ENCODE data around the gene HIPK1. TPM values are rescaled to one million over a fixed set of nuclear protein-coding genes. Genes with fewer than 3 reads are reported as not detected.

HIPK1 gene
- total RNA-seq, 1 experiment from 2014 or later, result 48.2 TPM

DNA sequence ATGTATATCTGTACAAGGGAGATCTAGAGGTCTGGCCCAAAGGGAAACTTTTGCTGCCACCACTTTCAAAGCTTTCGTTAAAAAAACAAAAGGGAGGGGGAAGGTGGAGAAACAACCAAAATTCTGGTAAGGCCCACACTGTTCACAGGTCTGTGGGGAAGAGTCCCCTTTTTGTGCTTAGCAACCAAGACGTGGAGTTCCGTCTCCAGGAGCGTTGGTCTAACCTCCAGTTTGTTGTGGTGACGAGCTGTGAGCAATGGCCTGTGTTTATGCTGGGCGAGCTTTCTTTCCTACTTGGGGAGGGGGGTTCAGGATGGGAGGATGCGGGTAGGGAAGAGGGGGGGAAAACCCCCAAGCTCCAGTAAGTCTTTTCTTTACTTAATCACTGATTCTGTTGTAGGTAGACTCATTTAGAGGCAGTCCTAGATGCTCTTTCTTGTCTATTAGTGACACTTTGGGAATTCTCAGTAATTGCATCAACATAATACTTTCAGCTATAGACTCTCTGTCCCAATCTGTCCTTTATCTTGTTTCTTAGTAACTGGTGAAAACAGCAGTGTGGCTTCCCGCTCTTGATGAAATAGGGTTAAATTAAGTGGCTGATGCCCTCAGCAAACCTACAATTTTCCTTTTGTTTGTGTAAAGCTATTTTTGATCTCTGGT is 1.5 kb downstream of the HIPK1 start:
- Mint-ChIP-seq H3K27me3 (ENCODE audit: insufficient read depth, unreplicated experiment) (no peaks in the 10 kb centered on the region), H3K4me1 (ENCODE audit: low read depth, unreplicated experiment) (peaks cover 19% of the 10 kb centered on the region)

DNA sequence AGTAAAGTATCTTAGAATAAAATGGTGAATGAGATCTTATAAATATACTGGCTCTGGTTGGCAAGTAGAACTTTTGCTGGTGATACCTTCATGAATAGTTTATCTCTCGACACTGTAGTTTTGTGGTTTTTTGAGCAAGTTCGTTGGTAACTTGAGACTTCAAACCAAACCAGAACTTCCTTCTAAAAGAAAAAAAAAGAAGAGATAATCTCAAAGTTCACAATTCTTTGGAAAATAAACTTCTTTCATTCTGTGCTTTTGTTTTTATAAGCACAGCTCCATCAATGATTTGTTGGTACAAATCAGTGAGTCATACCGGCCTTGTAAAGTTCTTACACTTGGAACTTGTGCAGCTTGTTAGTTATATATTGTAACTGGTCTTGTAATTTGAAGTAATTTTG is 2.3 kb downstream of the HIPK1 start:
- Mint-ChIP-seq H3K27me3 (ENCODE audit: insufficient read depth, unreplicated experiment) (no peaks in the 10 kb centered on the region), H3K9me3 (ENCODE audit: unreplicated experiment) (no peaks in the 10 kb centered on the region), H3K27ac (ENCODE audit: unreplicated experiment) (no peak overlapping the region), H3K4me1 (ENCODE audit: low read depth, unreplicated experiment) (peaks cover 19% of the 10 kb centered on the region), H3K36me3 (ENCODE audit: insufficient read depth, unreplicated experiment) (no peaks in the 10 kb centered on the region), H3K4me3 (ENCODE audit: unreplicated experiment) (peak overlapping the region; percentile 87)
- H3K4me3 ChIP-seq (ENCODE audit: low read depth, low read length), result no peak overlapping the region; the same call in 1 of the 2 replicates
- no peak for DNase-seq
- TF ChIP-seq, protein P1, sequence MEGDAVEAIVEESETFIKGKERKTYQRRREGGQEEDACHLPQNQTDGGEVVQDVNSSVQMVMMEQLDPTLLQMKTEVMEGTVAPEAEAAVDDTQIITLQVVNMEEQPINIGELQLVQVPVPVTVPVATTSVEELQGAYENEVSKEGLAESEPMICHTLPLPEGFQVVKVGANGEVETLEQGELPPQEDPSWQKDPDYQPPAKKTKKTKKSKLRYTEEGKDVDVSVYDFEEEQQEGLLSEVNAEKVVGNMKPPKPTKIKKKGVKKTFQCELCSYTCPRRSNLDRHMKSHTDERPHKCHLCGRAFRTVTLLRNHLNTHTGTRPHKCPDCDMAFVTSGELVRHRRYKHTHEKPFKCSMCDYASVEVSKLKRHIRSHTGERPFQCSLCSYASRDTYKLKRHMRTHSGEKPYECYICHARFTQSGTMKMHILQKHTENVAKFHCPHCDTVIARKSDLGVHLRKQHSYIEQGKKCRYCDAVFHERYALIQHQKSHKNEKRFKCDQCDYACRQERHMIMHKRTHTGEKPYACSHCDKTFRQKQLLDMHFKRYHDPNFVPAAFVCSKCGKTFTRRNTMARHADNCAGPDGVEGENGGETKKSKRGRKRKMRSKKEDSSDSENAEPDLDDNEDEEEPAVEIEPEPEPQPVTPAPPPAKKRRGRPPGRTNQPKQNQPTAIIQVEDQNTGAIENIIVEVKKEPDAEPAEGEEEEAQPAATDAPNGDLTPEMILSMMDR (IDR thresholded peaks at IDR 0.05; ENCODE audit: insufficient read depth in 1 of 2, low read depth in 1 of 2, low read length in 1 of 2, severe bottlenecking in 1 of 2, unreplicated experiment in 1 of 2), result no peak
- no peaks in the 10 kb centered on the region for H3K9me3 ChIP-seq
- no peaks in the 10 kb centered on the region for H3K27me3 ChIP-seq (replicated peaks; ENCODE audit: control insufficient read depth, insufficient read depth, low read length)
- no TSS peak for BruUV-seq (replicated peaks)
- POLR2A ChIA-PET, result no interaction called here
- no peaks in the 10 kb centered on the region for H3K36me3 ChIP-seq (ENCODE audit: control insufficient read depth, insufficient read depth, low read length)
- intact Hi-C loops (cut with micrococcal nuclease; ENCODE audit: unreplicated experiment), result no loop called here
- CTCF ChIA-PET, result no interaction called here
- peaks cover 7% of the 10 kb centered on the region; the same call in 1 of the 2 replicates for H3K4me1 ChIP-seq

More for the DNA sequence above, 1.5 kb downstream of the HIPK1 start:
- intact Hi-C loops (cut with micrococcal nuclease; ENCODE audit: unreplicated experiment), result no loop called here
- BruUV-seq (replicated peaks), result no TSS peak
- POLR2A ChIA-PET, result interaction anchor here (0.6 kb wide), 1 partner anchor 25 kb away, joined by 10 read pairs; no protein-coding TSS in a partner anchor
- Mint-ChIP-seq H3K27ac (ENCODE audit: unreplicated experiment) (peak overlapping the region; percentile 90), H3K4me3 (ENCODE audit: unreplicated experiment) (peak overlapping the region; percentile 87), H3K36me3 (ENCODE audit: insufficient read depth, unreplicated experiment) (no peaks in the 10 kb centered on the region), H3K9me3 (ENCODE audit: unreplicated experiment) (no peaks in the 10 kb centered on the region)
- Histone ChIP-seq H3K36me3 (ENCODE audit: control insufficient read depth, insufficient read depth, low read length) (no peaks in the 10 kb centered on the region), H3K9me3 (no peaks in the 10 kb centered on the region), H3K4me1 (peaks cover 7% of the 10 kb centered on the region; the same call in 1 of the 2 replicates), H3K4me3 (ENCODE audit: low read depth, low read length) (peak overlapping the region; percentile 82), H3K27me3 (replicated peaks; ENCODE audit: control insufficient read depth, insufficient read depth, low read length) (no peaks in the 10 kb centered on the region)
- peak in 1 of 2 experiments; percentile 15 for DNase-seq
- CTCF ChIA-PET, result no interaction called here
- TF ChIP-seq, protein P1 (IDR thresholded peaks at IDR 0.05; ENCODE audit: insufficient read depth in 1 of 2, low read depth in 1 of 2, low read length in 1 of 2, severe bottlenecking in 1 of 2, unreplicated experiment in 1 of 2), result no peak

DNA sequence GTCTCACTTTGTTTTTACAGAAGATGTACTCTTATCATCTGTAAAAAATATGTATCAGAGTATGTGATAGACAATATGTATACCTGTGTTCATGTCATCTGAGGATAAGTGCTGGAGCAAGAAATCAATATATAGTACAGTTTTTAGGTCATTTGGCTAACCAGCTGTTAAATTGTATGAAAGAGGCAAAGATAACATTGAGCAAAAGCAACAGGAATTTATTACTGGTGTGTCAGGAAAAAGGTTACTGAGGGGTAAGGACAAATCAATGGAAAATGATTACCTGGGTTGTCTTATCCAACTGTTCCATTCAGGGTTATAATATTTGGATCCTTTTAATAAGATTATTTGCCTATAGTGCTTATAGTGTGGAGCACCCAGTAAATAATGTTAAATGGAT is 4.9 kb downstream of the HIPK1 start:
- TF ChIP-seq, protein P1 (IDR thresholded peaks at IDR 0.05; ENCODE audit: insufficient read depth in 1 of 2, low read depth in 1 of 2, low read length in 1 of 2, severe bottlenecking in 1 of 2, unreplicated experiment in 1 of 2), result no peak
- no peak overlapping the region for H3K4me3 Mint-ChIP-seq (ENCODE audit: unreplicated experiment)
- H3K27ac Mint-ChIP-seq (ENCODE audit: unreplicated experiment), result no peak overlapping the region
- CTCF ChIA-PET, result no interaction called here
- Histone ChIP-seq H3K4me3 (ENCODE audit: low read depth, low read length) (no peak overlapping the region), H3K9me3 (no peaks in the 10 kb centered on the region), H3K27me3 (replicated peaks; ENCODE audit: control insufficient read depth, insufficient read depth, low read length) (no peaks in the 10 kb centered on the region), H3K4me1 (peaks cover 7% of the 10 kb centered on the region; the same call in 1 of the 2 replicates), H3K36me3 (ENCODE audit: control insufficient read depth, insufficient read depth, low read length) (no peaks in the 10 kb centered on the region)
- no peak for DNase-seq
- no peaks in the 10 kb centered on the region for H3K9me3 Mint-ChIP-seq (ENCODE audit: unreplicated experiment)
- intact Hi-C loops (cut with micrococcal nuclease; ENCODE audit: unreplicated experiment), result no loop called here
- H3K4me1 Mint-ChIP-seq (ENCODE audit: low read depth, unreplicated experiment), result peaks cover 14% of the 10 kb centered on the region
- POLR2A ChIA-PET, result no interaction called here
- peaks cover 5% of the 10 kb centered on the region for H3K36me3 Mint-ChIP-seq (ENCODE audit: insufficient read depth, unreplicated experiment)
- H3K27me3 Mint-ChIP-seq (ENCODE audit: insufficient read depth, unreplicated experiment), result no peaks in the 10 kb centered on the region
- BruUV-seq (replicated peaks), result no TSS peak

Measured in Caco-2 (cell line).